Stimulated activated CD4-positive, alpha-beta T cell treated with anti-CD3 and anti-CD28 coated beads, Interleukin-1b, Interleukin-23, amount 100 ng/mL, for 4 hours (primary cell): Measurements from ENCODE around the gene PRR14L.
"Not testable (repeated sequence)": the region's sequence is repeated elsewhere in the genome, so short reads cannot be mapped to it uniquely, and the experiment has no call there.

Source experiments
- DNase-seq, 2 donors: peaks; one replicate each; pipeline ENCODE4 v3.0.0-alpha.2; 2020; ENCODE audit warnings: low read depth in 2 of 2

The PRR14L gene

GRCh38 chr22:31682751-31683150, 67.2 kb downstream of the PRR14L start:
- no peak for DNase-seq

GRCh38 chr22:31681349-31682345, 68.3 kb downstream of the PRR14L start:
- no peak for DNase-seq

- DNase-seq: no peak
Measured at GRCh38 chr22:31680861-31681341, 69.0 kb downstream of the PRR14L start.

GRCh38 chr22:31678748-31679147, 71.2 kb downstream of the PRR14L start:
- DNase-seq: no peak

GRCh38 chr22:31676700-31677099, 73.2 kb downstream of the PRR14L start:
- peak; percentile 86 to 87 for DNase-seq

GRCh38 chr22:31674219-31674618, 75.7 kb downstream of the PRR14L start:
- not testable (repeated sequence) for DNase-seq

- not testable (repeated sequence) for DNase-seq
Measured at GRCh38 chr22:31668849-31669248, 81.1 kb downstream of the PRR14L start.

GRCh38 chr22:31662668-31663037, 87.3 kb downstream of the PRR14L start:
- DNase-seq: no peak

- DNase-seq: peak; percentile 93 to 94
Measured at GRCh38 chr22:31661851-31662667, 87.9 kb downstream of the PRR14L start, which contains the start of gene PISD. TSS of gene PISD (minus strand) at chr22:31662215. CDS start at chr22:31662208, 7 bp downstream.

GRCh38 chr22:31660860-31661341, 89.0 kb downstream of the PRR14L start:
- DNase-seq: peak in 1 of 2 donors; percentile 22

GRCh38 chr22:31659246-31659645, 90.7 kb downstream of the PRR14L start:
- DNase-seq: no peak

GRCh38 chr22:31654408-31654807, 95.5 kb downstream of the PRR14L start:
- no peak for DNase-seq

GRCh38 chr22:31653944-31654343, 96.0 kb downstream of the PRR14L start:
- no peak for DNase-seq

- no peak for DNase-seq
Measured at GRCh38 chr22:31652911-31653684, 96.8 kb downstream of the PRR14L start.

- DNase-seq: no peak
Measured at GRCh38 chr22:31652088-31652487, 97.8 kb downstream of the PRR14L start.

- no peak for DNase-seq
Measured at GRCh38 chr22:31651664-31652063, 98.3 kb downstream of the PRR14L start.

GRCh38 chr22:31650391-31650790, 99.5 kb downstream of the PRR14L start:
- DNase-seq: no peak

- DNase-seq: no peak
Measured at GRCh38 chr22:31647523-31648320, 102.2 kb downstream of the PRR14L start.

- no peak for DNase-seq
Measured at GRCh38 chr22:31647066-31647465, 102.9 kb downstream of the PRR14L start.
